K562 (cell line): ENCODE data around the gene MTHFR. TPM values are rescaled to one million over a fixed set of nuclear protein-coding genes. Genes with fewer than 3 reads are reported as not detected.
A peak's percentile ranks its signal among the peaks of the same experiment; 100 is the strongest.

Experiments
- ARID2 ChIP-seq: fragments of 450-650 bp; IDR thresholded peaks from 2 replicates; pipeline ENCODE4 v1.6.1; 2017; ENCODE audit warnings: antibody characterized with exemption, mild to moderate bottlenecking
- CBFA2T3 ChIP-seq: fragments of 450-650 bp; IDR thresholded peaks from 2 replicates; pipeline ENCODE4 v1.6.1; 2017
- E2F3 ChIP-seq: fragments of 250-450 bp; sonication (Bioruptor Pico); IDR thresholded peaks from 2 replicates; pipeline ENCODE4 v1.4.0; 2020; ENCODE audit warnings: mild to moderate bottlenecking
- E2F4 ChIP-seq: sonication (generic); formaldehyde crosslinking; IDR thresholded peaks from 2 replicates; pipeline ENCODE4 v1.8.0; 2022; ENCODE audit warnings: mild to moderate bottlenecking, low read depth, missing genetic modification reagents
- FOXA1 ChIP-seq: fragments of 450-650 bp; IDR thresholded peaks from 2 replicates; pipeline ENCODE4 v1.6.1; 2016; ENCODE audit warnings: mild to moderate bottlenecking, borderline replicate concordance
- HDAC2 ChIP-seq: fragments of 450-650 bp; IDR thresholded peaks from 2 replicates; pipeline ENCODE4 v1.6.1; 2016; ENCODE audit warnings: mild to moderate bottlenecking
- IFI16 ChIP-seq: fragments of 250-450 bp; sonication (Bioruptor Pico); IDR thresholded peaks from 2 replicates; pipeline ENCODE4 v2.1.2; 2022; ENCODE audit warnings: mild to moderate bottlenecking, inconsistent platforms
- ILK ChIP-seq: fragments of 450-650 bp; IDR thresholded peaks from 2 replicates; pipeline ENCODE4 v1.6.1; 2016; ENCODE audit warnings: missing genetic modification characterization, low read depth, mild to moderate bottlenecking, missing compliant biosample characterization, moderate library complexity, borderline replicate concordance
- JUN ChIP-seq, 2 experiments: sonication (generic) in 1 of 2; formaldehyde crosslinking in 1 of 2; IDR thresholded peaks; 2 replicates each; pipeline versions ENCODE4 v1.6.1 to v1.8.0; 2012 to 2022; ENCODE audit warnings: borderline replicate concordance in 2 of 2, mild to moderate bottlenecking in 2 of 2, improper control_type of control experiment in 1 of 2, low read depth in 1 of 2, low read length in 1 of 2, missing genetic modification reagents in 1 of 2
- LCOR ChIP-seq: sonication (generic); formaldehyde crosslinking; IDR thresholded peaks from 2 replicates; pipeline ENCODE4 v1.8.0; 2022; ENCODE audit warnings: mild to moderate bottlenecking, missing genetic modification reagents
- MEF2D ChIP-seq: conservative IDR thresholded peaks from 2 replicates; pipeline ENCODE4 v1.6.1; 2016; ENCODE audit warnings: low read depth, missing genetic modification characterization, missing compliant biosample characterization
- NFE2 ChIP-seq: IDR thresholded peaks from 2 replicates; pipeline ENCODE4 v1.6.1; 2014; ENCODE audit warnings: antibody characterized with exemption, low read depth
- PTRF ChIP-seq: fragments of 450-650 bp; IDR thresholded peaks from 2 replicates; pipeline ENCODE4 v1.6.1; 2016; ENCODE audit warnings: mild to moderate bottlenecking, missing genetic modification characterization, missing compliant biosample characterization
- SMC3 ChIP-seq: conservative IDR thresholded peaks from 2 replicates; pipeline ENCODE4 v1.6.1; 2011; ENCODE audit warnings: low read depth, low read length, improper control_type of control experiment; ENCODE audit not compliant: insufficient read depth
- ZBTB34 ChIP-seq: fragments of 250-450 bp; sonication (Bioruptor Pico); IDR thresholded peaks from 2 replicates; pipeline ENCODE4 v1.8.0; 2021; ENCODE audit warnings: mild to moderate bottlenecking, moderate library complexity
- ZBTB49 ChIP-seq: sonication (generic); formaldehyde crosslinking; IDR thresholded peaks from 2 replicates; pipeline ENCODE4 v1.8.0; 2022; ENCODE audit warnings: missing genetic modification reagents, mild to moderate bottlenecking, borderline replicate concordance
- ZNF41 ChIP-seq: fragments of 250-450 bp; sonication (Bioruptor Pico); conservative IDR thresholded peaks from 2 replicates; pipeline ENCODE4 v1.4.0; 2020; ENCODE audit warnings: mild to moderate bottlenecking
- polyA plus RNA-seq, 8 experiments: library from polyadenylated mRNA; depleted of rRNA in 4 of 8; stranded (reverse) in 5 of 8; unstranded in 3 of 8; fragments of >200 nt; fragmentation: Nextera tagmentation in 2 of 8; fragmentation: Illumina TruSeq in 1 of 8; extraction: Ambion mirVana in 2 of 8; extraction: Trizol in 1 of 8; gene quantifications; 2 replicates each; pipeline versions ENCODE4 v1.2.1 to v1.2.3, GENCODE V29; 2011 to 2014; ENCODE audit warnings: inconsistent platforms in 1 of 8, missing spikeins in 1 of 8
- total RNA-seq, 7 experiments: library from RNA; depleted of rRNA in 6 of 7; stranded (reverse); fragments of >200 nt in 6 of 7; fragmentation: Illumina TruSeq in 2 of 7; extraction: Trizol in 2 of 7; gene quantifications; 2 replicates each; pipeline versions ENCODE4 v1.2.1 to v1.2.3, GENCODE V29; 2011 to 2021; ENCODE audit warnings: low replicate concordance in 1 of 7
- TF ChIP-seq, protein P1 (sequence below): fragments of 250-450 bp; sonication (Bioruptor Pico); IDR thresholded peaks from 2 replicates; pipeline ENCODE4 v1.4.0; 2020; ENCODE audit warnings: mild to moderate bottlenecking, moderate library complexity

Gene MTHFR
- total and polyA plus RNA-seq, 9 of the 15 experiments (the other 6 are each of a cell fraction or from before 2014, with no cell fraction given) = 5.0 to 104 (median 62.6) TPM

DNA sequence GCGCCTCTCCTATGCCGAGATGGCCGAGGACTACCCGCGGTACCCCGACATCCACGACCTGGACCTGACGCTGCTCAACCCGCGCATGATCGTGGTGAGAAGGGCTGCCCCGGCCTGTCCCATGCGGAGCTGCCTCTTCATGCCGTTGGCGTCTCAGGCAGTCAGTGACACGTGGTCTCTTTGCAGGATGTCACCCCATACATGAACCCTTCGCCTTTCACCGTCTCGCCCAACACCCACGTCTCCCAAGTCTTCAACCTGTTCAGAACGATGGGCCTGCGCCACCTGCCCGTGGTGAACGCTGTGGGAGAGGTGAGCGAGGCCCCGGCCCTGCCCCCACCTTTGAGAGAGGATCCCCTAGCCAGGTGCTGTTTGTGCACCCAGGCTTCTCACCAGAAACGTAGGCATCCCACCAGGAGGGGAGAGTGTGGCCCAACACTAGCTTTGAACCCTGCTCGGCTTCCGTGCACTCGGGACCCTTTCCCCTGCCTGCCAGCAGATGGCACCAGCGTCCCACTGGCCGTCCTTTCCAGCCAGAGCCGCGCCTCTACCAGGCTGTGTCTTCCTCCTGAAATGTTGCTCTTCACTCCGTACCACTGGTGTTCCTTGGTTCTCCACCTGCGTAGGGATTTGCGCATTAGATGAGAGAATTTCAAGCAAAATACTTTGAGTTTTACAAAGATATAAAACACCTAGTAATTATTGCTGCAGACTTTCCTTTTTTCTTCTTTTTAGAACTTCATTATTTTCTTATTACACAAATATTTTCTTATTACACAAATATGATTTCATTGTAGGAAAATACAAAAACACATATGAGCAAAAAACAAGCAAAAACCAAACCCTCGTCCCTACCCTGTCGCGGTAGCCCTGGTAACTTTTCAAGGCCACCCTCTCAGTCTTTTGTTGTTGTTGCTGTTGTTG lies 32.8 kb upstream of the MTHFR start (continued):
- TF ChIP-seq ZBTB49 (CRISPR knock-in tag) = no peak
- no peak for TF ChIP-seq PTRF (tag)
- TF ChIP-seq ZBTB34 (CRISPR knock-in tag) = no peak
- TF ChIP-seq E2F4 (CRISPR knock-in tag) = peak; percentile 48; the same call in 1 of the 2 replicates
- peak; percentile 100 for TF ChIP-seq SMC3
- TF ChIP-seq ILK (tag) = no peak
- 0 out of 2 replicates have a peak, but pooled peaks have one; percentile 28 for TF ChIP-seq HDAC2
- no peak for TF ChIP-seq IFI16 (CRISPR knock-in tag)
- no peak for TF ChIP-seq E2F3 (CRISPR knock-in tag)
- no peak for TF ChIP-seq NFE2
- no peak for TF ChIP-seq FOXA1
- TF ChIP-seq LCOR (CRISPR knock-in tag) = no peak
- TF ChIP-seq JUN (IDR thresholded peaks at IDR 0.05; ENCODE audit: borderline replicate concordance, low read depth, low read length) = no peak
- TF ChIP-seq JUN (CRISPR knock-in tag; IDR thresholded peaks at IDR 0.05; ENCODE audit: borderline replicate concordance) = no peak
- TF ChIP-seq, protein P1, sequence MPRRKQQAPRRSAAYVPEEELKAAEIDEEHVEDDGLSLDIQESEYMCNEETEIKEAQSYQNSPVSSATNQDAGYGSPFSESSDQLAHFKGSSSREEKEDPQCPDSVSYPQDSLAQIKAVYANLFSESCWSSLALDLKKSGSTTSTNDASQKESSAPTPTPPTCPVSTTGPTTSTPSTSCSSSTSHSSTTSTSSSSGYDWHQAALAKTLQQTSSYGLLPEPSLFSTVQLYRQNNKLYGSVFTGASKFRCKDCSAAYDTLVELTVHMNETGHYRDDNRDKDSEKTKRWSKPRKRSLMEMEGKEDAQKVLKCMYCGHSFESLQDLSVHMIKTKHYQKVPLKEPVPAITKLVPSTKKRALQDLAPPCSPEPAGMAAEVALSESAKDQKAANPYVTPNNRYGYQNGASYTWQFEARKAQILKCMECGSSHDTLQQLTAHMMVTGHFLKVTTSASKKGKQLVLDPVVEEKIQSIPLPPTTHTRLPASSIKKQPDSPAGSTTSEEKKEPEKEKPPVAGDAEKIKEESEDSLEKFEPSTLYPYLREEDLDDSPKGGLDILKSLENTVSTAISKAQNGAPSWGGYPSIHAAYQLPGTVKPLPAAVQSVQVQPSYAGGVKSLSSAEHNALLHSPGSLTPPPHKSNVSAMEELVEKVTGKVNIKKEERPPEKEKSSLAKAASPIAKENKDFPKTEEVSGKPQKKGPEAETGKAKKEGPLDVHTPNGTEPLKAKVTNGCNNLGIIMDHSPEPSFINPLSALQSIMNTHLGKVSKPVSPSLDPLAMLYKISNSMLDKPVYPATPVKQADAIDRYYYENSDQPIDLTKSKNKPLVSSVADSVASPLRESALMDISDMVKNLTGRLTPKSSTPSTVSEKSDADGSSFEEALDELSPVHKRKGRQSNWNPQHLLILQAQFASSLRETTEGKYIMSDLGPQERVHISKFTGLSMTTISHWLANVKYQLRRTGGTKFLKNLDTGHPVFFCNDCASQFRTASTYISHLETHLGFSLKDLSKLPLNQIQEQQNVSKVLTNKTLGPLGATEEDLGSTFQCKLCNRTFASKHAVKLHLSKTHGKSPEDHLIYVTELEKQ (CRISPR knock-in tag) = no peak
- TF ChIP-seq ZNF41 (CRISPR knock-in tag) = no peak
- peak; percentile 98 for TF ChIP-seq ARID2
- no peak for TF ChIP-seq CBFA2T3
- no peak for TF ChIP-seq MEF2D (tag)
